GM19035 (cell line): Measurements from ENCODE around the gene QDPR.
A peak's percentile ranks its signal among the peaks of the same experiment; 100 is the strongest.

ENCODE experiments used
- ATAC-seq: cut with Tn5 transposase; IDR thresholded peaks from one replicate; pipeline ENCODE4 v1.9.1; 2021; ENCODE audit not compliant: unreplicated experiment

The QDPR gene

GRCh38 chr4:17528551-17529165, 16.8 kb upstream of the QDPR start:
- no peak for ATAC-seq

- ATAC-seq: no peak
These were observed 15.0 kb upstream of the QDPR start for GRCh38 chr4:17526695-17527477.

GRCh38 chr4:17523662-17524061, 11.8 kb upstream of the QDPR start:
- ATAC-seq: no peak

- ATAC-seq: no peak
These were observed 9.7 kb upstream of the QDPR start for GRCh38 chr4:17521595-17521994.

GRCh38 chr4:17517664-17518063, 5.8 kb upstream of the QDPR start:
- no peak for ATAC-seq

GRCh38 chr4:17516980-17517379, 5.1 kb upstream of the QDPR start:
- no peak for ATAC-seq

GRCh38 chr4:17515445-17516407, 3.8 kb upstream of the QDPR start:
- ATAC-seq: no peak

- ATAC-seq: no peak
These were observed 3.0 kb upstream of the QDPR start, which contains the start of gene CLRN2 for GRCh38 chr4:17514865-17515264. Gene CLRN2 (plus strand): TSS chr4:17515165. CDS start chr4:17515267, 102 bp downstream.

GRCh38 chr4:17512973-17513665, 1.2 kb upstream of the QDPR start:
- ATAC-seq: no peak

- peak; percentile 66 for ATAC-seq
These were observed 361 bp downstream of the QDPR start for GRCh38 chr4:17511509-17511949.

- no peak for ATAC-seq
These were observed 839 bp downstream of the QDPR start for GRCh38 chr4:17511051-17511450.

GRCh38 chr4:17510582-17510981, 1.3 kb downstream of the QDPR start:
- no peak for ATAC-seq

GRCh38 chr4:17504081-17504480, 7.8 kb downstream of the QDPR start:
- ATAC-seq: no peak

GRCh38 chr4:17502756-17503155, 9.1 kb downstream of the QDPR start:
- no peak for ATAC-seq

GRCh38 chr4:17500574-17500973, 11.3 kb downstream of the QDPR start:
- no peak for ATAC-seq

GRCh38 chr4:17497890-17498523, 13.9 kb downstream of the QDPR start:
- ATAC-seq: no peak

GRCh38 chr4:17494258-17495190, 17.4 kb downstream of the QDPR start:
- ATAC-seq: no peak

GRCh38 chr4:17493619-17494018, 18.3 kb downstream of the QDPR start:
- no peak for ATAC-seq

- ATAC-seq: no peak
These were observed 19.0 kb downstream of the QDPR start for GRCh38 chr4:17492876-17493275.
